ENCODE measurements around the gene HELB.

- TF ChIP-seq CTCF (conservative IDR thresholded peaks at IDR 0.05; ENCODE audit: low read depth, low read length) (no peak), EZH2 (IDR thresholded peaks at IDR 0.05; ENCODE audit: borderline replicate concordance, low read depth, low read length, poor library complexity, severe bottlenecking) (no peak)
Observed at GRCh38 chr12:66337381-66338010, 35.2 kb downstream of the HELB start.

Measured in A673 (cell line).